Breast epithelium (tissue), 3 donors: ENCODE measurements around the gene DAP3.

ENCODE experiments used
- CTCF ChIP-seq, 3 donors: fragments of 450-650 bp; IDR thresholded peaks; one replicate each; pipeline ENCODE4 v1.5.1; 2016 to 2017; ENCODE audit warnings: antibody characterized with exemption in 3 of 3, mild to moderate bottlenecking in 3 of 3, moderate library complexity in 3 of 3
- POLR2A ChIP-seq: fragments of 450-650 bp; IDR thresholded peaks from one replicate; pipeline ENCODE4 v1.6.1; 2016; ENCODE audit warnings: antibody characterized with exemption, mild to moderate bottlenecking, moderate library complexity

- no peak for TF ChIP-seq CTCF (IDR thresholded peaks at IDR 0.05)
- no peak for TF ChIP-seq POLR2A
These were observed 3.2 kb downstream of the DAP3 start for GRCh38 chr1:155691992-155692528.
